GM18498 (cell line): ENCODE measurements around the gene SLC35F1.
A peak's percentile ranks its signal among the peaks of the same experiment; 100 is the strongest.

ENCODE experiments used
- ATAC-seq: cut with Tn5 transposase; IDR thresholded peaks from one replicate; pipeline ENCODE4 v1.9.1; 2021; ENCODE audit warnings: mild to moderate bottlenecking, moderate library complexity; ENCODE audit not compliant: unreplicated experiment

SLC35F1 gene

GRCh38 chr6:118252474-118252873 is 345.4 kb downstream of the SLC35F1 start:
- ATAC-seq: no peak

DNA sequence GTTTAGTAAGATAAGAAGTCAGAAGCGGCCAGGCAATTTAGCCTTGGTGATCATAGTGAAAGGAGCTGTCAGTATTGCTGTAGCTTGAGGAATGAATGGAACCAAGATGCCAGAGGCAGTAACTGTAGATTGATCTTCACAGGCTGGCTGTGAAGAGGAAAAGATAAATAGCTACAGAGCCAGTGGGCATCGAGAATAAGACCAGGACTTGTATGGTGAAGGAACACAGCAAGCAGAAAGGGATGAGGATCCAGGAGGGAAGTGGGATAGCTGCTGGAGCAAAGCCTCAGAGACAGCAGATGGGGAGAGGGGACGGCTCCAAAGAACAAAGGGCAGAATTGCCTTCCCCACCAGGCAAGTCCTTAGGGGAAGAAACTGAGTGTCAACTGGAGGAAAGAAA is 346.7 kb downstream of the SLC35F1 start:
- no peak for ATAC-seq

DNA sequence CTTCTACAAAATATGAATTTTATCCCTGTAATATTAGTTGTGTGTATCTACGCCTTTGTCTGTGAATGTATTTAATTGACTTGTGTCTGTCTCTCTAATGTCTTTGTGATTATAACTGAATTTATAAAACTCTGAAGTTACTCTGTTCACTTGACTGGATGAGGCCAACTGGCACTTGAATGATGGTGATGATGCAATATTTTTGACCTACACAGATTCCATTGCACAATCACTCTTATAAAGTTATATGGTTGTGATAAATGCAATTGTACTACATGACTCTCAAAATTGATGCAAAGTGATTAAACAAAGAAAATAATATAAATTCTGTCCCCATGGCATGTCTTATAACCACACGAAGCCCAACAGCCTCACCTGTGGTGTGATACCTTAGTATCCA is 353.8 kb downstream of the SLC35F1 start:
- ATAC-seq: no peak

- ATAC-seq: no peak
These were observed 356.9 kb downstream of the SLC35F1 start for GRCh38 chr6:118263921-118264486.

GRCh38 chr6:118269659-118270058 is 362.6 kb downstream of the SLC35F1 start:
- no peak for ATAC-seq

GRCh38 chr6:118277631-118278030 is 370.6 kb downstream of the SLC35F1 start:
- no peak for ATAC-seq

GRCh38 chr6:118280210-118280609 is 373.1 kb downstream of the SLC35F1 start:
- peak; percentile 99 for ATAC-seq

DNA sequence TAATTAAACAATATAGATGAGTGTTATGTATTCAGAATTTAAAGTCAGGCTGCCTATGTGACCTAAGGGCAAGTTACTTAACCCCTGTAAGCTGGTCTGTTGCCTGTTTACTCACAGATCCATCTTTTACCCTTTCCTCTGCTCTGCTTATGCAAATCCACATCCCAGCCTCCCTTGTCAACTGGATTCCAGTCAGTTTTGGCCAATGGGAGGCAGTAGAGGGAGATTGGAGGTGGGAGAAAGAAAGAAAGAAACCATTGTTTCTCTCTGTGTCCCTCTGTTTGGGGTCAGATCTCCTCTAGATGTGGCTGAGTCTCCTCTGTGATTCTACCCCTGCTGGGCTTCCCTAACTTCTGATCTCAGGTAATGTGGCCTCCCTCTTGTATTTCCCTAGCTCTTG is 374.2 kb downstream of the SLC35F1 start:
- no peak for ATAC-seq

GRCh38 chr6:118283766-118284165 is 376.7 kb downstream of the SLC35F1 start:
- ATAC-seq: no peak

GRCh38 chr6:118284736-118285360 is 377.8 kb downstream of the SLC35F1 start:
- no peak for ATAC-seq

DNA sequence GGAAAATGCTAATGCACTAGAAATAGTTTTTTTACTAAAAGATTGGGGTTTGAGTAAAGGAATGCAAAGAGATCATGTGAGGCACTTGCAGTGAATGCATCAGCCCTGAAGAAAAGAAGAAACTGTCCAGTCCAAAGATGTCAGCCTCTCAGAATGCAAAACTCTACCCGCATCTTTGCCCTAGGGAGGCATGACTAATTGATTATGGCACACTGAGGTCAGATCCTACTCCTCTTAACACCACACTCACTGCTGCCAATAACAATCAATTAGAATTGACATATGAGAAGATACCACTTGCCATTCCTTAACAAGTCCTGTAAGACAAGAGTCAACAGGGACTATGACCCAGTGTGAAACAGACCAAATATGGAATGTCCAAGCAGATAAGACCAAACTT is 378.7 kb downstream of the SLC35F1 start:
- ATAC-seq: no peak

- no peak for ATAC-seq
These were observed 381.5 kb downstream of the SLC35F1 start for GRCh38 chr6:118288355-118289124.

DNA sequence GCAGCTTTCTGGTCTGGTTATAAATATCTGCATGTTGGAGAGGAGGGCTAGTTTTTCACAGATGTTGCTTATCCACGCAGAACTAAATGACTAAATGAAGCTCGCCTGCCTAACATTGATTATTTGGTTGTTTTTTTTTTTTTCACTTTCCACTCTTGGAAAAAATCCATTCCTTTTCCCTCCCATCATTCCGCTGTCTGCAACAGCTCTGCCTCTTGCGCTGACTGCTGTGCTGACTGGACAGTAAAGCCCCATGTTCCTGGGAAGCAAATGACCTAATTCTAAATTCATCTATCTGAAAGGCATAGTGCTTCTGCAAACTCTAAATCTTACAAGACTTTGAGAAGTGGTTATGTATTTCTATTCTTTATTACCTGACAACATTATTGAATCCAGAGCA is 385.5 kb downstream of the SLC35F1 start:
- ATAC-seq: no peak

GRCh38 chr6:118294906-118295305 is 387.8 kb downstream of the SLC35F1 start:
- ATAC-seq: no peak

GRCh38 chr6:118295336-118295735 is 388.3 kb downstream of the SLC35F1 start:
- ATAC-seq: no peak

- ATAC-seq: no peak
These were observed 389.3 kb downstream of the SLC35F1 start for GRCh38 chr6:118296129-118296901.

- no peak for ATAC-seq
These were observed 390.8 kb downstream of the SLC35F1 start for GRCh38 chr6:118297821-118298220.

- ATAC-seq: no peak
These were observed 391.7 kb downstream of the SLC35F1 start for GRCh38 chr6:118298476-118299427.

DNA sequence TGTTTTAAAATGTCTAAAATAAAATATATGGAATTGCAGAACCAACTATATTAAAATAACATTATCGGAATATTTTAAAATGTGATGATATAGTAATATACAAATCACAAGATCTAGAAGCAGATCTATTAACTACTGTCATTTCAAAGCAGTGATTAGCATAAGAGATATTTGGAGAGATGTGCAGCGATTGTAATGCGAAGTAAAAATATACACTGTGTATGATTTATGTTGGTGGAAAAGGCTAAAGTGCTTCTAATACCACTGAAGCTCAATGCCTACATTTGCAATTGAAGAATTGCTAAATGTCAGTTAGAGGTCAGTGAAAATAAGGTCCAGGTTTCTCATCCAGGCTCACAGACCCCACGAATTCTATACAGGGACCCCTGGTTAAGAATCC is 392.4 kb downstream of the SLC35F1 start:
- no peak for ATAC-seq

DNA sequence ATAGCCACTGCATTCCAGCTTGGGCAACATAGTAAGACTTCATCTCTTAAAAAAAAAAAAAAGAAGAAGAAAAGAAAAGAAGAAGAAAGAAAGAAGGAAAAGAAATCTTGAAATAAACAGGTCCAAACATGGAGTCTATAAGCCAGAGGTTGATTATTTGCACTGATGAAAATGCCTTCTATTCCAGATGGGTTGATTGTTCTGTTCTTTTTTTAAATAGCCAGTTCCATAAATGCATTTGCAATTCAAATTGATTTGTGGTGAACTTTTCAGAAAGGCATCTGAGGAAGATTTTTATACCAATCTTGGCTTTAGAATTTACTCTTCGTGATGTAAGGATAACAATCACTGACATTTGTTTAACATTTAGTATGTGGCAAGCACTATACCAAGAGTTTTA is 397.3 kb downstream of the SLC35F1 start:
- no peak for ATAC-seq
